Measurements from ENCODE around the gene PIEZO2. TPM values are rescaled to one million over a fixed set of nuclear protein-coding genes. Genes with fewer than 3 reads are reported as not detected.
"Not testable (repeated sequence)": the region's sequence is repeated elsewhere in the genome, so short reads cannot be mapped to it uniquely, and the experiment has no call there.

The PIEZO2 gene
- polyA plus RNA-seq, 6 donors from 2014 or later: 0.21 TPM; not detected in 5

- Mint-ChIP-seq H3K36me3 (peaks cover 0 to 30% of the 10 kb centered on the region in 2 donors), H3K27ac (no peak overlapping the region), H3K27me3 (peaks cover 4 to 10% (median 8%) of the 10 kb centered on the region in 3 donors), H3K9me3 (peaks cover 11 to 48% (median 36%) of the 10 kb centered on the region in 7 donors), H3K4me3 (no peak overlapping the region), H3K4me1 (no peaks in the 10 kb centered on the region)
- DNase-seq: no peak
- ATAC-seq (ENCODE audit: low read depth in 2 of 2): no peak
Measured at GRCh38 chr18:10946058-10946457, 203.3 kb downstream of the PIEZO2 start.

GRCh38 chr18:10942998-10943397, 206.4 kb downstream of the PIEZO2 start:
- peaks cover 11 to 59% (median 36%) of the 10 kb centered on the region in 7 donors for H3K9me3 Mint-ChIP-seq
- peaks cover 8 to 11% (median 11%) of the 10 kb centered on the region in 3 donors for H3K27me3 Mint-ChIP-seq

GRCh38 chr18:10939822-10940221, 209.5 kb downstream of the PIEZO2 start:
- H3K27ac Mint-ChIP-seq: no peak overlapping the region
- ATAC-seq (ENCODE audit: low read depth in 2 of 2) (no peak), DNase-seq (no peak)
- peaks cover 11 to 39% (median 14%) of the 10 kb centered on the region in 7 donors for H3K9me3 Mint-ChIP-seq
- H3K4me3 Mint-ChIP-seq: no peak overlapping the region
- H3K27me3 Mint-ChIP-seq: peaks cover 16 to 20% (median 19%) of the 10 kb centered on the region in 3 donors
- H3K36me3 Mint-ChIP-seq: peaks cover 0 to 15% of the 10 kb centered on the region in 2 donors
- no peaks in the 10 kb centered on the region for H3K4me1 Mint-ChIP-seq

More at GRCh38 chr18:10942998-10943397, 206.4 kb downstream of the PIEZO2 start:
- H3K4me1 Mint-ChIP-seq: no peaks in the 10 kb centered on the region
- no peak for ATAC-seq (ENCODE audit: low read depth in 2 of 2)
- no peak overlapping the region for H3K27ac Mint-ChIP-seq
- peaks cover 0 to 30% of the 10 kb centered on the region in 2 donors for H3K36me3 Mint-ChIP-seq
- no peak for DNase-seq
- H3K4me3 Mint-ChIP-seq: no peak overlapping the region

GRCh38 chr18:10937743-10938640, 211.4 kb downstream of the PIEZO2 start:
- DNase-seq (no peak), ATAC-seq (ENCODE audit: low read depth in 2 of 2) (no peak)
- peaks cover 3 to 38% (median 11%) of the 10 kb centered on the region in 7 donors for H3K9me3 Mint-ChIP-seq
- H3K36me3 Mint-ChIP-seq: peaks cover 0 to 10% of the 10 kb centered on the region in 2 donors
- H3K4me3 Mint-ChIP-seq: no peak overlapping the region
- no peak overlapping the region for H3K27ac Mint-ChIP-seq
- peaks cover 16 to 28% (median 19%) of the 10 kb centered on the region in 3 donors for H3K27me3 Mint-ChIP-seq
- H3K4me1 Mint-ChIP-seq: no peaks in the 10 kb centered on the region

- H3K27me3 Mint-ChIP-seq: peaks cover 9 to 26% (median 16%) of the 10 kb centered on the region in 3 donors
- DNase-seq: no peak
- peaks cover 0 to 31% (median 7%) of the 10 kb centered on the region in 7 donors for H3K9me3 Mint-ChIP-seq
- H3K4me3 Mint-ChIP-seq: no peak overlapping the region
- no peaks in the 10 kb centered on the region for H3K4me1 Mint-ChIP-seq
- ATAC-seq (ENCODE audit: low read depth in 2 of 2): no peak
- no peak overlapping the region for H3K27ac Mint-ChIP-seq
- H3K36me3 Mint-ChIP-seq: no peaks in the 10 kb centered on the region
Measured at GRCh38 chr18:10936176-10937053, 213.0 kb downstream of the PIEZO2 start.

- H3K27me3 Mint-ChIP-seq: peaks cover 9 to 26% (median 11%) of the 10 kb centered on the region in 3 donors
- H3K27ac Mint-ChIP-seq: no peak overlapping the region
- no peaks in the 10 kb centered on the region for H3K4me1 Mint-ChIP-seq
- ATAC-seq (ENCODE audit: low read depth in 2 of 2): no peak
- H3K36me3 Mint-ChIP-seq: no peaks in the 10 kb centered on the region
- DNase-seq: no peak
- H3K9me3 Mint-ChIP-seq: peaks cover 0 to 31% (median 7%) of the 10 kb centered on the region in 7 donors
- H3K4me3 Mint-ChIP-seq: no peak overlapping the region
Measured at GRCh38 chr18:10935588-10935987, 213.8 kb downstream of the PIEZO2 start.

- H3K9me3 Mint-ChIP-seq: peaks cover 0 to 20% (median 5%) of the 10 kb centered on the region in 7 donors
- peaks cover 6 to 37% (median 9%) of the 10 kb centered on the region in 3 donors for H3K27me3 Mint-ChIP-seq
- not testable (repeated sequence) for ATAC-seq (ENCODE audit: low read depth in 2 of 2); DNase-seq; H3K4me1 Mint-ChIP-seq; H3K36me3 Mint-ChIP-seq; H3K4me3 Mint-ChIP-seq; H3K27ac Mint-ChIP-seq
Measured at GRCh38 chr18:10933648-10934047, 215.7 kb downstream of the PIEZO2 start.

GRCh38 chr18:10930076-10930475, 219.3 kb downstream of the PIEZO2 start:
- DNase-seq (no peak), ATAC-seq (ENCODE audit: low read depth in 2 of 2) (no peak)
- Mint-ChIP-seq H3K4me3 (no peak overlapping the region), H3K27me3 (peaks cover 5 to 35% (median 8%) of the 10 kb centered on the region in 3 donors), H3K36me3 (no peaks in the 10 kb centered on the region), H3K9me3 (peaks cover 0 to 18% (median 5%) of the 10 kb centered on the region in 7 donors), H3K4me1 (no peaks in the 10 kb centered on the region), H3K27ac (no peak overlapping the region)

GRCh38 chr18:10928772-10929373, 220.5 kb downstream of the PIEZO2 start:
- H3K27ac Mint-ChIP-seq: peak overlapping the region in 1 of 6 donors; percentile 11
- no peak overlapping the region for H3K4me3 Mint-ChIP-seq
- H3K27me3 Mint-ChIP-seq: peaks cover 5 to 30% (median 8%) of the 10 kb centered on the region in 3 donors
- H3K9me3 Mint-ChIP-seq: peaks cover 0 to 6% (median 5%) of the 10 kb centered on the region in 7 donors
- no peaks in the 10 kb centered on the region for H3K36me3 Mint-ChIP-seq
- ATAC-seq (ENCODE audit: low read depth in 2 of 2) (no peak), DNase-seq (no peak)
- H3K4me1 Mint-ChIP-seq: no peaks in the 10 kb centered on the region

- H3K36me3 Mint-ChIP-seq: no peaks in the 10 kb centered on the region
- ATAC-seq (ENCODE audit: low read depth in 2 of 2) (no peak), DNase-seq (no peak)
- peak overlapping the region in 1 of 6 donors; percentile 68 for H3K27ac Mint-ChIP-seq
- peaks cover 0 to 2% (median 0%) of the 10 kb centered on the region in 7 donors for H3K9me3 Mint-ChIP-seq
- peaks cover 5 to 34% (median 8%) of the 10 kb centered on the region in 3 donors for H3K27me3 Mint-ChIP-seq
- H3K4me3 Mint-ChIP-seq: no peak overlapping the region
- H3K4me1 Mint-ChIP-seq: no peaks in the 10 kb centered on the region
Measured at GRCh38 chr18:10928011-10928771, 221.2 kb downstream of the PIEZO2 start.

- no peak for DNase-seq
- no peak overlapping the region for H3K4me3 Mint-ChIP-seq
- peaks cover 5 to 33% (median 8%) of the 10 kb centered on the region in 3 donors for H3K27me3 Mint-ChIP-seq
- H3K9me3 Mint-ChIP-seq: peaks cover 0 to 2% (median 0%) of the 10 kb centered on the region in 7 donors
- no peak overlapping the region for H3K27ac Mint-ChIP-seq
- H3K4me1 Mint-ChIP-seq: no peaks in the 10 kb centered on the region
- ATAC-seq (ENCODE audit: low read depth in 2 of 2): no peak
- no peaks in the 10 kb centered on the region for H3K36me3 Mint-ChIP-seq
Measured at GRCh38 chr18:10927286-10927992, 221.9 kb downstream of the PIEZO2 start.

GRCh38 chr18:10926621-10927161, 222.7 kb downstream of the PIEZO2 start:
- no peak overlapping the region for H3K27ac Mint-ChIP-seq
- DNase-seq: no peak
- ATAC-seq (ENCODE audit: low read depth in 2 of 2): no peak
- peaks cover 5 to 33% (median 8%) of the 10 kb centered on the region in 3 donors for H3K27me3 Mint-ChIP-seq
- no peaks in the 10 kb centered on the region for H3K36me3 Mint-ChIP-seq
- H3K9me3 Mint-ChIP-seq: no peaks in the 10 kb centered on the region
- H3K4me3 Mint-ChIP-seq: no peak overlapping the region
- no peaks in the 10 kb centered on the region for H3K4me1 Mint-ChIP-seq
